Glutamatergic neuron (in vitro differentiated cells): Measurements from ENCODE around the gene DYNLT4. TPM values are rescaled to one million over a fixed set of nuclear protein-coding genes. Genes with fewer than 3 reads are reported as not detected.

Experiments
- DNase-seq: peaks from one replicate; pipeline ENCODE4 v3.0.0; 2022
- H3K27ac Mint-ChIP-seq: one replicate; pipeline ENCODE4 v1.8.0; 2020; ENCODE audit warnings: mild to moderate bottlenecking, mixed read lengths, inconsistent platforms; ENCODE audit not compliant: unreplicated experiment
- H3K27me3 Mint-ChIP-seq: one replicate; pipeline ENCODE4 v1.8.0; 2020; ENCODE audit warnings: mild to moderate bottlenecking, moderate library complexity, mixed read lengths, inconsistent platforms; ENCODE audit not compliant: unreplicated experiment
- H3K36me3 Mint-ChIP-seq: one replicate; pipeline ENCODE4 v1.8.0; 2020; ENCODE audit warnings: mild to moderate bottlenecking, mixed read lengths, inconsistent platforms; ENCODE audit not compliant: unreplicated experiment
- H3K4me1 Mint-ChIP-seq: one replicate; pipeline ENCODE4 v1.8.0; 2020; ENCODE audit warnings: mild to moderate bottlenecking, low read depth, mixed read lengths, inconsistent platforms; ENCODE audit not compliant: unreplicated experiment
- H3K4me3 Mint-ChIP-seq: one replicate; pipeline ENCODE4 v1.8.0; 2020; ENCODE audit warnings: mild to moderate bottlenecking, mixed read lengths, inconsistent platforms; ENCODE audit not compliant: unreplicated experiment
- H3K9me3 Mint-ChIP-seq: one replicate; pipeline ENCODE4 v1.8.0; 2020; ENCODE audit warnings: mild to moderate bottlenecking, moderate library complexity, mixed read lengths, inconsistent platforms; ENCODE audit not compliant: unreplicated experiment
- total RNA-seq: library from RNA; stranded (reverse); fragmentation: NEBNext Ultra II Directional; extraction: Animal tissue kit (Norgen Biotek cat#: 25700); gene quantifications from one replicate; pipeline ENCODE4 v1.2.1, GENCODE V29; 2021; ENCODE audit not compliant: unreplicated experiment
- TF ChIP-seq, protein P1 (sequence below): fragments of 200-600 bp; sonication (generic); IDR thresholded peaks from one replicate; pipeline ENCODE4 v1.5.0; 2021; ENCODE audit not compliant: partially characterized antibody, unreplicated experiment

The DYNLT4 gene
- total RNA-seq, 1 donor from 2014 or later = not detected

DNA sequence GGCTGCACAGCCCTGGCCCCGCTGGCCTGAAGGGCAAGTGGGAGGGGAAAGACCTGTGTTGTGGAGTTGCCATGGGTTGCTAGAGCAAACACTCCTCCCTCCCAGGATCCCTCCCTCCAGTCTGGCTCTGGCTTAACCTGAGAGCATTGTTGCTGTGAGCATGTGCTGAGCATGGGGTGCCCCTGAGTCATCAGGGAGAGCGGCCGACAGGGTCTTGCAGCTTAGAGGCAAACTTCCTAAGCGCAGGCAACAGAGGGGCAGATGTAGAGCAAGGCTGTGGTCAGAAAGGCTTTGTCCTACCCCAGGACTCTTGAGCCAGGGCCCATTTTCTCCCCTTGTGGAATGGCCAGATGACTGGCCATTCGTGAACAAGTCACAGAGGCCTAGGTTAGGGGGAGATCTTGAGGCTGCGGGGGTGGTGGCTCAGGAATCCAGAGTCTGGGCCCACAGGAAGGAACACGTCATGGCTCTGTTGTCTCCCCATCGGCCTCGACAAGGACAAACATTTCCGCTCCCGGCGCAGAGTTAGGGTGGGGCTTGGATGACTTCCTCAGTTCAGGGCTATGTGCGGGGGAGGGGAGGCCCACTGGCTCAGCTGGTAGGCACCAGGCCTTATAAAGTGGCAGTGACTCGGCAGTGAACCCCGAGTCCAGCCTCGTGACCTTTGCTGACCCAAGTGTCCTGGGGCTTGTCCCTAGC is 362 bp upstream of the DYNLT4 start:
- Mint-ChIP-seq H3K9me3 (peaks cover 5% of the 10 kb centered on the region), H3K27me3 (peaks cover 18% of the 10 kb centered on the region), H3K27ac (peak overlapping the region; percentile 87), H3K36me3 (no peaks in the 10 kb centered on the region), H3K4me3 (peak overlapping the region; percentile 63), H3K4me1 (peaks cover 31% of the 10 kb centered on the region)
- TF ChIP-seq, protein P1, sequence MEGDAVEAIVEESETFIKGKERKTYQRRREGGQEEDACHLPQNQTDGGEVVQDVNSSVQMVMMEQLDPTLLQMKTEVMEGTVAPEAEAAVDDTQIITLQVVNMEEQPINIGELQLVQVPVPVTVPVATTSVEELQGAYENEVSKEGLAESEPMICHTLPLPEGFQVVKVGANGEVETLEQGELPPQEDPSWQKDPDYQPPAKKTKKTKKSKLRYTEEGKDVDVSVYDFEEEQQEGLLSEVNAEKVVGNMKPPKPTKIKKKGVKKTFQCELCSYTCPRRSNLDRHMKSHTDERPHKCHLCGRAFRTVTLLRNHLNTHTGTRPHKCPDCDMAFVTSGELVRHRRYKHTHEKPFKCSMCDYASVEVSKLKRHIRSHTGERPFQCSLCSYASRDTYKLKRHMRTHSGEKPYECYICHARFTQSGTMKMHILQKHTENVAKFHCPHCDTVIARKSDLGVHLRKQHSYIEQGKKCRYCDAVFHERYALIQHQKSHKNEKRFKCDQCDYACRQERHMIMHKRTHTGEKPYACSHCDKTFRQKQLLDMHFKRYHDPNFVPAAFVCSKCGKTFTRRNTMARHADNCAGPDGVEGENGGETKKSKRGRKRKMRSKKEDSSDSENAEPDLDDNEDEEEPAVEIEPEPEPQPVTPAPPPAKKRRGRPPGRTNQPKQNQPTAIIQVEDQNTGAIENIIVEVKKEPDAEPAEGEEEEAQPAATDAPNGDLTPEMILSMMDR = no peak
- peak; percentile 61 for DNase-seq

DNA sequence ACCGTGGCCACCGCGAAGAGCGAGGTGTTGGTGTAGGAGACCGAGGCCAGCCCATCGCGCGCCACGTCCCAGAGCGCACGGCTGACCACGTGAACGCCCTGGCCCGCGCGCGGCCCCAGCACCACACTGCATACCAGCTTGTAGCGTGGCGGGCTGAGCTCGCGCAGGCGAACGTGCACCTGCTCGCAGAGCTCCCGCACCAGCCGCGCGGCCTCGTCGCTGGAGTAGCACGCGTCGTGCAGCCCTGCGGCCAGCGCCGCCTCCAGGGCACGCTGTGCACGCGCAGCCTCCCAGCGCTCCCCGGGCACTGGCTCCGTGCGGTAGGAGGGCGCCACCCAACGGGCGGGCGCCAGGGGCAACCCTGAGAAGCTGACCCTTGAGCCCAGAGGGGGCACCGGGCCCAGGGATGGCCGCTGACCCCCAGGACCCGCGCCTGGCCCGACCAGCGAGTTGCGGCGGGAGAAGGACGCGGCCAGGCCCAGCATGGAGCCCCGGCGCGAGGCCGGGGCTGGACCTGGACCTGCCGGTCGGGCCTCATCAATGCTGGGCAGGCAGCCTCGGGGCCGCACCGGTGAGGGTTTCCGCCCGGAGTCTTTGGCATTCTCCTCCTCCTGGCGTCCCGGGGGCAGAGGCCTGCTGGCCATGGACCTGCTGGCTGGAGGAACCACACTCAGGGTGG is 987 bp downstream of the DYNLT4 start:
- peaks cover 31% of the 10 kb centered on the region for H3K4me1 Mint-ChIP-seq
- peak; percentile 12 for DNase-seq

DNA sequence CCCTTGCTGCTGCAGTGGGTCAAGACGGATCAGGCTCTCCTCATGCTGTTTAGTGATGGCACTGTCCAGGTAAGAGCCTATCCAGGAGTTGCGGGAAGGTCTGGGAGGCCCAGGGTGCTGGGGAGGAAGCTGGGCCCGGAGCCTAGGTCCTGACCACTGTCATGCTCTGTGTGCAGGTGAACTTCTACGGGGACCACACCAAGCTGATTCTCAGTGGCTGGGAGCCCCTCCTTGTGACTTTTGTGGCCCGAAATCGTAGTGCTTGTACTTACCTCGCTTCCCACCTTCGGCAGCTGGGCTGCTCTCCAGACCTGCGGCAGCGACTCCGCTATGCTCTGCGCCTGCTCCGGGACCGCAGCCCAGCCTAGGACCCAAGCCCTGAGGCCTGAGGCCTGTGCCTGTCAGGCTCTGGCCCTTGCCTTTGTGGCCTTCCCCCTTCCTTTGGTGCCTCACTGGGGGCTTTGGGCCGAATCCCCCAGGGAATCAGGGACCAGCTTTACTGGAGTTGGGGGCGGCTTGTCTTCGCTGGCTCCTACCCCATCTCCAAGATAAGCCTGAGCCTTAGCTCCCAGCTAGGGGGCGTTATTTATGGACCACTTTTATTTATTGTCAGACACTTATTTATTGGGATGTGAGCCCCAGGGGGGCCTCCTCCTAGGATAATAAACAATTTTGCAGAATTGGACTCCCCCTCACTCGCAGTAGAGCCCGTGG is 1.7 kb downstream of the DYNLT4 start:
- Mint-ChIP-seq H3K4me1 (peaks cover 31% of the 10 kb centered on the region), H3K27me3 (peaks cover 15% of the 10 kb centered on the region), H3K9me3 (peaks cover 11% of the 10 kb centered on the region), H3K27ac (peak overlapping the region; percentile 55), H3K36me3 (peaks cover 6% of the 10 kb centered on the region), H3K4me3 (no peak overlapping the region)
- TF ChIP-seq, protein P1 = no peak
- DNase-seq = no peak

More for the DNA sequence above, 987 bp downstream of the DYNLT4 start:
- Mint-ChIP-seq H3K36me3 (peaks cover 6% of the 10 kb centered on the region), H3K9me3 (peaks cover 11% of the 10 kb centered on the region), H3K27me3 (peaks cover 17% of the 10 kb centered on the region), H3K27ac (no peak overlapping the region), H3K4me3 (no peak overlapping the region)
- TF ChIP-seq, protein P1 = no peak

DNA sequence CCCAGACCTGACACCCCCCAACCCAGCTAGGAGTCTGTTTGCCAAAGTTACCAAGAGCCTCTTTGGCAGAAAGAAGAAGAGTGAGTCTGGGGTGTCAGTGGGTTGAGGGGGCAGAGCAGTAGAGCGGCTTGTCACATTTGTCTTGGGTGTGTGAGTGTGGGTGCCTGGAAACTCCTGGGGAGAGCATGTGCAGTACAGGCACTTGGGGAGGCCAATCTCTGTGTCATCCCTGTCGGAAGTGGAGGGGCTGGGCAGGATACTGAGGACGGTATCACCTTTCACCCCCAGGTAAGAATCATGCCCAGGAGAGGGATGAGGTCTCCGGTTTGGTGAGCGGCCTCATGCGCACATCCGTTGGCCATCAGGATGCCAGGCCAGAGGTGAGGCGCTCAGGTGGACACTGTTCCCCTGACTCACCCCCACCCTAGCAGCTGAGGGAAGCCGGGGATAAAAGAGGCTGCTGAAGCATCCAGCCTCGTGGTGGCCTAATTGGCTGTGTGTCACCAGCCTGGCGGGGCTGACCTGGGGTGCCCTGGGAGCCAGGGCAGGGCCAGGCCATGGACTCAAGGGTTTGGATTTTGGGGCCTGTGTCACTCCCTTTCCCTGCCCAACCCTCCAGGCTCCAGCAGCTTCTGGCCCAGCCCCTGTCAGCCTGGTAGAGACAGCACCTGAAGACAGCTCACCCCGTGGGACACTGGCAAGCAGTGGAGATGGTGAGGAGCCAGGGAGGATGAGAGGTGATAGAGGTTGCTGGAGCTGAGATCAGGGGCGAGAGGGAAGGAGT is 3.6 kb downstream of the DYNLT4 start:
- Mint-ChIP-seq H3K4me1 (peaks cover 31% of the 10 kb centered on the region), H3K9me3 (peaks cover 15% of the 10 kb centered on the region), H3K27me3 (peaks cover 16% of the 10 kb centered on the region), H3K36me3 (peaks cover 6% of the 10 kb centered on the region), H3K27ac (peak overlapping the region; percentile 99), H3K4me3 (peak overlapping the region; percentile 91)
- TF ChIP-seq, protein P1 = no peak
- no peak for DNase-seq
